ENCODE data around the gene KRT2. TPM values are rescaled to one million over a fixed set of nuclear protein-coding genes. Genes with fewer than 3 reads are reported as not detected.

The KRT2 gene
- total RNA-seq, 1 experiment from 2014 or later, result not detected

DNA sequence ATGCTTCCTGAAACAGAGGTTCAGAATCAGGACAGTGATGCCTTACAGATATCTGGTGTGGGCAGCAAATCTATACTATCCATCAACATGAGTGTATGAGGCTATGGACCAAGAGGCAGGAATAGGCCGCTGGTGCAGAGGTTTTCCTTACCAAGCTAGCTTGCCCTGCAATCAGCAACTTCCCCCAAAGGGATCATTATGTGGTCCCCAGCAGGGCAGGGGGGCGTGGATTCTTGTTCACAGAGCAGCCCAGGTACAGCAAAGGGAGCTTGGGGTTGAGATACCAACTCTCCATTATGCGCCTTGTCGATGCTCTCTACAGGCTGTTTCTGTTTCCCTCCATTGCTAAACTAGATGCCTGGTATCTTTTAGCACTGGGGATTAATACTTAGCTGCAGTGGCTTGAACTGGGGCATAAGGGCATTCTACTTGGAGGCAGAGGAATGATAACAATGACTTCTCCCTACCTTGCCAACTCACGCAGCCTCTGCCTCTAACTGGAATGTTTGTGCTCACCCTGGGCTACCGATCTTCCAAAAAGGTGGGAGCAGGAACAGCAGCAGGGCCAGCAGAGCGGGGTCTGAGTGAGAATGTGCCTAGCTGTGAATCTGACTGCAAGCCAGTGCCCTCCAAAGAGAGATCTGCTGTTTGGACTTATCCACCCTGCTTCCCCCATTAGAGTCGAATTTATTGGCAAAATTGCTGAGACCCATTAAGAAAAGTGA, 38.5 kb upstream of the KRT2 start:
- H3K27ac ChIP-seq, result no peak overlapping the region
- peaks cover 93% of the 10 kb centered on the region for H3K27me3 ChIP-seq (replicated peaks)
- H3K4me1 ChIP-seq (replicated peaks), result peaks cover 8% of the 10 kb centered on the region
- H3K36me3 ChIP-seq, result no peaks in the 10 kb centered on the region
- peak; percentile 84 to 95 for DNase-seq (ENCODE audit: low read depth in 1 of 2, low spot score in 2 of 2)
- peaks cover 12% of the 10 kb centered on the region for H3K9me3 ChIP-seq (replicated peaks)
- no peak overlapping the region for H3K4me3 ChIP-seq

DNA sequence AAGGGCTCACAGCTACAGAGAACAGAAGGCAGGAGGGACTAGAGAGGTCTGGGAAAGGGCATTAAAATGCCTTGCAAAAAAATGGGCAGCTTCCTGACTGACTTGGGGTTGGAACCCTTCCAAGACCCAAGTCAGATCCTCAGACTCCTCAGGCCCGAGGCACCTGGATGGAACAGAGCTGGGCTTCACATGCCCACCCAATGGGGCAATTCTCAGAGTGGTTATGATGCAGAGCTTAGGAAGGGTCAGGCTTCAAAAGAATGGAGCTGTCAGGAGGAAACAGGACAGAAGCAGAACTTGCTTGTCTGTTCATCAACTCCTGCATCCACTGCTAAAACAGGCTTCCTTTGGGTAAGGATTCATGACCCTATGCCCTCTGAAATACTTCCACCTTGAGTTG, 37.9 kb upstream of the KRT2 start:
- H3K36me3 ChIP-seq, result no peaks in the 10 kb centered on the region
- peak; percentile 84 to 93 for DNase-seq (ENCODE audit: low read depth in 1 of 2, low spot score in 2 of 2)
- H3K27me3 ChIP-seq (replicated peaks), result peaks cover 89% of the 10 kb centered on the region
- peaks cover 11% of the 10 kb centered on the region for H3K9me3 ChIP-seq (replicated peaks)
- no peak overlapping the region for H3K27ac ChIP-seq
- H3K4me1 ChIP-seq (replicated peaks), result peaks cover 8% of the 10 kb centered on the region
- H3K4me3 ChIP-seq, result no peak overlapping the region

DNA sequence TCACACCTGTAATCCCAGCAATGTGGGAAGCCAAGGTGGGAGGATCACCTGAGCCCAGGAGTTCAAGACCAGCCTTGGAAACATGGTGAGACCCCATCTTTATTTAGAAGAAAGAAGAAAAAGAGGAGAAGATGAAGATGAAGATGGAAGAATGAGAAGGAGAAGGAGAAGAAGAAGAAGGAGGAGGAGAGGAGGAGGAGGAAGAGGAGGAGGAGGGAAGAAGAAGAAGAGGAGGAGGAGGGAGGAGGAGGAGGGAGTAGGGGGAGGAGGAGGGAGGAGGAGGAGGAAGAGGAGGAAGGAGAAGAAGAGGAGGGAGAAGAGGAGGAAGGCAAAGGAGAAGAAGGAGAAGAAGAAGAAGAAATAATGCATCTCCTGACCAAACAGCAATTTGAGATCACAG, 37.2 kb upstream of the KRT2 start:
- H3K36me3 ChIP-seq, result no peaks in the 10 kb centered on the region
- no peak overlapping the region for H3K27ac ChIP-seq
- peak in 1 of 2 experiments; percentile 87 for DNase-seq (ENCODE audit: low read depth in 1 of 2, low spot score in 2 of 2)
- peaks cover 86% of the 10 kb centered on the region for H3K27me3 ChIP-seq (replicated peaks)
- H3K4me1 ChIP-seq (replicated peaks), result peaks cover 8% of the 10 kb centered on the region
- H3K4me3 ChIP-seq, result no peak overlapping the region
- peaks cover 9% of the 10 kb centered on the region for H3K9me3 ChIP-seq (replicated peaks)

DNA sequence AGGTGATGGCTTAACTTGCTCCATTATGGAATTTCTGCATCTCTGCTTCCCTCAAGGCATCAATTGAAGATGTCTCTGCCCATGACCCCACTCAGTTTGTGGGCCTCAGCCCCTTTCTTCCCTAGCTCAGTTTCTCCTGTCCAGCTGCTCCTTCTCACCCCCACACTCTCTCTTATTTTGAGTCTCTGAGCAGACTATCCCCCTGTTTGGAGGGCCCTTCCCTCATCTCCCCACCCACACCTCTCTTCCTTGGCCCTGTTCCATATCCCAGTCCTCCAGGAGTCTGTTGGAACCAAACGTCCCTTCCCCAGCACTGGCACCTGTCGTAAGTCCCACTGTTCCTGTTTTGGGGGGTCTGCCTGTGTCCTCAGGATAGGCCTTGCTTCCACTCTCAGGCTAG, 36.5 kb upstream of the KRT2 start:
- Histone ChIP-seq H3K27ac (no peak overlapping the region), H3K27me3 (replicated peaks) (peaks cover 80% of the 10 kb centered on the region), H3K36me3 (no peaks in the 10 kb centered on the region), H3K9me3 (replicated peaks) (peaks cover 9% of the 10 kb centered on the region), H3K4me1 (replicated peaks) (peaks cover 8% of the 10 kb centered on the region), H3K4me3 (no peak overlapping the region)
- DNase-seq (ENCODE audit: low read depth in 1 of 2, low spot score in 2 of 2), result peak; percentile 82 to 94

DNA sequence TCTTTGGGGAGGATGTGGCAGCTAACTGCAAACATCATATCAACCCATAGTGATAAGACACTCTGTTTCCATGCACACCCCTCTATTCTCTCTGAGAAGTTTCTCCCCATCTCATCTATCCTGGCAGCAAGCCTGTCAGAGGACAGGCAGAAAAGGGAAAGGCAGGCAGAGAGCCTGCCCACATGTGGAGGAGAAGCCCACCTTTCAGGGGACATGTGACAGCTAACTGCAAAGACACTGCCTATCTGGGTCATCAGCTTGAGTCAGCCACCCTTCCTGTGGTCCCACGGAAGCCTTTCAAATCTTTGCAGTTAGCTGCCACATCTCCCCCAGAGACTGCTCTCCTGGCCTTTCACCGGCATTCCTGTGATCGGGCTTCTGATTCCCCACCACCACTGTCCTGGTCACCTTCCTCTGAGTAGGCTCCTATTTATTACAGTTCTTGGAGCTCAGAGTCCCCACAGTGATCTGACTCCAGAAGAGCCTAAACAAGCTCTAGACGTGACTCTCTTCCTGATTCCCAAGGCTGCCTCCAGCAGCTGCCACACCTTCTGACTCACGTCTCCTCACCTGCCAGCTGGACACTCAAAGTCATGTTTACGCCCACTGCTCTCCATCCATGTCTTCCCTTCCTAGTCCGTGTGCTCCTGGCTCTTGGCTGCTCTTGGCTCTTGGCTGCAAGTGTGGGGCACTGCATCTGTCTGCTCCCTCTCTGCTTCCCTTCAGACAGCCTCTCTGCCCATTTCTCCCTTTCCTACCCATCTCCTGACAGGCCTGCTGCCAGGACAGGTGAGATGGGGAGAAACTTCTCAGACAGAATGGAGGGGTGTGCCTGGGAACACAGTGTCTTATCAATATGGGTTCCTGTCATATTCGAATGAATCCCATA, 35.7 kb upstream of the KRT2 start:
- Histone ChIP-seq H3K9me3 (replicated peaks) (peaks cover 11% of the 10 kb centered on the region), H3K4me3 (no peak overlapping the region), H3K4me1 (replicated peaks) (peaks cover 8% of the 10 kb centered on the region), H3K27ac (no peak overlapping the region), H3K27me3 (replicated peaks) (peaks cover 72% of the 10 kb centered on the region), H3K36me3 (no peaks in the 10 kb centered on the region)
- peak; percentile 84 to 94 for DNase-seq (ENCODE audit: low read depth in 1 of 2, low spot score in 2 of 2)

DNA sequence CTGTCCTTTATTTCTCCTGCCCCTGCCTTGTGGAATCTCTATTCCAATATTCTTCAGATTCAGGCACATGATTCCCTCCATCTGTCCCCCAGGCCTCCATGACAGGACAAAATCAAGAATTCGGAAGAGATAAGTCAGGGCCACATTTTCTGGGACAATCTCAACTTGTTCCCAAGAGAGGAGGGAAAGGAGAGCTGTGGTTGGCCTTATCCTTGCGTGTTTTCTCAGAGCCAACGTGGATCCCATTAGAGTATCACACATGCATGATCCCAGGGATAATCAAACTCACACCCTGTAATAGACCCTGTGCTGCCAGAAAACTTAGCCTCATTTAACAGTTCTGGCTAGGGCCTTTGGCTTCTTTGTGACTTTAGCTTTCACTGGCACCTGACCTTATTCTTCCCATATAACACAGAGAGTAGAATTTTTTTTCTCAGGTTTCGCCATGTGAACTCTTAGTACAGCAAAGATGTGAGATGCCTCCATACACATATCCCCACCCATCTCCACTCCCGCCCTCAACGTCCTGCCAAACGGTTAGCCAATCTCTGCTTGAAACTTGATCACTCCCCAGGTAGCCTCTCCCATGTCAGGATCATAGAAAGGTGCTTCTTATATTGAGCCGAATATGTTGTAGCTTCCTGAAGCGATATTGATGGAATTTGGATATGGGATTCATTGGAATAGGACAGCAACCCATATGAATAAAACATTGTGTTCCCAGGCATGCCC, 34.9 kb upstream of the KRT2 start:
- Histone ChIP-seq H3K27ac (no peak overlapping the region), H3K4me1 (replicated peaks) (peaks cover 8% of the 10 kb centered on the region), H3K9me3 (replicated peaks) (peaks cover 11% of the 10 kb centered on the region), H3K27me3 (replicated peaks) (peaks cover 64% of the 10 kb centered on the region), H3K4me3 (no peak overlapping the region), H3K36me3 (no peaks in the 10 kb centered on the region)
- DNase-seq (ENCODE audit: low read depth in 1 of 2, low spot score in 2 of 2), result peak; percentile 81 to 94

DNA sequence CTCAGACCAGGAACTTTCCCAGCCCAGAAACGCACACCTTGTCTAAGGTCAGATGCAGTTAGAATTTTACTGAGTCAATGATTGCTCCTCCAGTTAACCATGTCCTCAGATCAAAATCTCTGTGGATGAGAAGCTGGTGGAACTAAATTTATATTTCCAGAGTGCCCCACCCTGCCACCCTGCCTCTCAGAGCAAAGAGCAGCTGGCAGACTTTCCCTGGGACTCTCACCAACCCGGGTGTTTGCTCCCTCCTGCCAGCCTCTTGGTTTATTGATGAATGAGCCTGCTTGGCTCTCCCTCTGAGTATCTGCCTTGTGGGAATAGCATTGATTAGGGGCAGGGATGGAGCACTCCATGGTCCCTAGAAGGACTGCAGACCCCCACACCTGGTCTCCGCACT, 34.1 kb upstream of the KRT2 start:
- H3K27me3 ChIP-seq (replicated peaks), result peaks cover 56% of the 10 kb centered on the region
- peak in 1 of 2 experiments; percentile 94 for DNase-seq (ENCODE audit: low read depth in 1 of 2, low spot score in 2 of 2)
- H3K36me3 ChIP-seq, result no peaks in the 10 kb centered on the region
- H3K9me3 ChIP-seq (replicated peaks), result peaks cover 9% of the 10 kb centered on the region
- peaks cover 4% of the 10 kb centered on the region for H3K4me1 ChIP-seq (replicated peaks)
- H3K4me3 ChIP-seq, result no peak overlapping the region
- H3K27ac ChIP-seq, result no peak overlapping the region

DNA sequence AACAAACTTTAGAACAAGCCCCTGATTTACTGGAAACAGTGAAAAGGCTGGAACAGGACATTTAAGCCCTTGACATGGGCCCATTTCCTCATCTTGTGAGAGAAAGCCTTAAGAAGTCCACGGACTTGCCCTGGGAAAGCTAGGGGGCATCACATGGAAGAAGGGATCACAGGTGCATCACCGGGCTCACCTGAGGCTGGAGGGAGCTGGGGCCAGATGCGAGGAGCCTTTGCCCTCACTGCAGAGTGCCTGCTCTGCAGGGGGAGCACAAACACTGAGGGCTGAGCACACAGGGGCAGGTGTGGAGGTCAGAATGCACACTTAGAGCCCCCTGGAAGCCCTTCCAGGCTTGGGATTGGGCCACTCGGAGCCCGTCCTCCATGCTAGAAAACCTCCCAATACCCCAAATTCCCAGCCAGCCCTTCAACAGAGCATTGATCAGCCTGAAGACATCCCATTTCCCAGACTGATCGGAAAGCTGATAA, 33.4 kb upstream of the KRT2 start:
- DNase-seq (ENCODE audit: low read depth in 1 of 2, low spot score in 2 of 2), result peak; percentile 81 to 95
- peaks cover 56% of the 10 kb centered on the region for H3K27me3 ChIP-seq (replicated peaks)
- H3K27ac ChIP-seq, result no peak overlapping the region
- H3K9me3 ChIP-seq (replicated peaks), result peaks cover 5% of the 10 kb centered on the region; the same call in 1 of the 2 replicates
- no peak overlapping the region for H3K4me3 ChIP-seq
- no peaks in the 10 kb centered on the region for H3K36me3 ChIP-seq
- no peaks in the 10 kb centered on the region for H3K4me1 ChIP-seq (replicated peaks)

DNA sequence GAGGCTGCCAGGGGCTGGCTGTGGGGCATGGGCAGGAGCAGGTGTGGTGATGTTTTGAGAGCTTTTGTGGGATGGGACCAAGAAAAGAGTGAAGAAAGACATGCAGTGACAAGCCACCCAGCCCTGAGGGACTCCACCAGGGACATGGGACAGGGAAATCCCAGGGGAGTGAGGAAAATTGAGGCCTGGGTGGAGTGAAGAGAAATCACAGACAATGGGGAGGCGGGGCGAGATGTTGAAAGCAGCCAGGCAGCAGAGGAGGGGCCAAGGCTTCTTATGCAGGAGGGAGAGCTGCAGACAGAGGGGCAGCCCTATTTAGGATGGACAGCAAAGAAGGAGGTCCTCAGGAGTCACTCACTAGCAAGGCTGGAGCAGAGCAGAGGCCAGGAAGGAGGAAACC, 32.4 kb upstream of the KRT2 start:
- peak in 1 of 2 experiments; percentile 98 for DNase-seq (ENCODE audit: low read depth in 1 of 2, low spot score in 2 of 2)
- no peaks in the 10 kb centered on the region for H3K36me3 ChIP-seq
- H3K27ac ChIP-seq, result no peak overlapping the region
- no peak overlapping the region for H3K4me3 ChIP-seq
- no peaks in the 10 kb centered on the region for H3K4me1 ChIP-seq (replicated peaks)
- H3K9me3 ChIP-seq (replicated peaks), result peaks cover 7% of the 10 kb centered on the region
- peaks cover 47% of the 10 kb centered on the region for H3K27me3 ChIP-seq (replicated peaks)

DNA sequence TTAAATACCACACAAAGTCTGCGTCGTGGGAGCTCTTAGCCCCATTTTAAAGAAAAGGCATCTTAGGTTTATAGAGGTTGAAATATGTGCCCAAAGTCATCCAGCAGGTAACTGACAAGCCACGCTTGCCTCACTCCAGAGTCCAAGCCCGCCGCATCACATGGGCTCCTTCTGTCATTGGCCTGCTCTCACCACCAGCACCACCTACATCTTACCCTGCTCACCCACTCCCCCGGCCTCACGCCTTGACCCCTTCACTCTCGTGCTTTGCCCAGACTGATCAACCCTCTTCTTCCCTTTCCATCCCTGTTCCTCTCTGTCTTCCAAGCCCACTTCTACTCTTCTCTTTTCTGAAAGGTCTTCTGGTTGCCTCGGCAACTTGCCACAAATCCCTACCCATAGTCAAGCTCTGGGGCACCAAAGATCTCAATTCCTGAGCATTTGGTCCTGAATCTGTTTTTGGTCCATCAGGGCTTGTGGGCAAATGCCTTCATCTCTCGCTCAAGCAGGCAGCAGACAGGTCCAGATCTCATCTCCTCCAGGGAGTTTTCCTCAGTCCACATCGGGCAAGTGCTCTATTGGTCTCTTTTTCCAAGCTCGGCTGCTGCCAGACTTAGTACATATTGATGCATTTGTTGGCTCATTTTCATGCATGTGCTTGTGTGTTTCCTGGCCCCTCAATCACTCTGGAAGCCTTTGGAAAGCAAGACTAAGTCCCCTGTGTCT, 31.7 kb upstream of the KRT2 start:
- H3K27me3 ChIP-seq (replicated peaks), result peaks cover 42% of the 10 kb centered on the region
- H3K4me3 ChIP-seq, result no peak overlapping the region
- H3K9me3 ChIP-seq (replicated peaks), result peaks cover 10% of the 10 kb centered on the region
- H3K4me1 ChIP-seq (replicated peaks), result no peaks in the 10 kb centered on the region
- no peaks in the 10 kb centered on the region for H3K36me3 ChIP-seq
- DNase-seq (ENCODE audit: low read depth in 1 of 2, low spot score in 2 of 2), result peak; percentile 83 to 96
- no peak overlapping the region for H3K27ac ChIP-seq

DNA sequence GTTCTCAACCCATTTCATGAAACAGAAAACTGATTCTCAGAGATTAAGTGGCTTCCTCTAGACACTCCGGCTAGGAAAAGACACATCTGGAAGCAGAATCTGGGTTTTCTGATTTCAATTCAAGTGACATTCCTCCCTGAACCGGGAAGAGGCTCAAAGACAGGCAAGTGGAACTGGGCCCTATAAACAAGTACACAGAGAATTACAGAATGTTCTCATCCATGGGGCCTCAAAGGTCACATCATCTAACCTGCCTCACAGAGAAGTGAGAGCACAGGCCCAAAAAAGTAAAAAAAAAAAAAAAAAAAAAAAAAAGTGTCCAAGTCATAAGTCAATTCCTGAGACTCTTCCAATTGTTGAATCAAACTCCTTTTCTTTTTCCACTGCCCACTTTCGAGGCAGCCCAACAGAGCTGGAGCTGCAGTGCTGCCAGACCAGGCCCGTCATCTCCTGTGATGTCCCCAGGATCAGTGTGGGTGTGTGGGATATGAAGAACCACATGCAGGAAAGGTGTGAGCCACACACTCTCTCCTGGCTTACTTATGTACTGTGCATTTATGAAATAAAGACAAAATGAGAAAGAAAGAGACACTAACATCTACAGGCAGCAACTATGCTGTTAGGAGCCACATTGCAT, 31.0 kb upstream of the KRT2 start:
- Histone ChIP-seq H3K36me3 (no peaks in the 10 kb centered on the region), H3K9me3 (replicated peaks) (peaks cover 10% of the 10 kb centered on the region), H3K27me3 (replicated peaks) (peaks cover 35% of the 10 kb centered on the region), H3K4me3 (no peak overlapping the region), H3K4me1 (replicated peaks) (no peaks in the 10 kb centered on the region), H3K27ac (no peak overlapping the region)
- DNase-seq (ENCODE audit: low read depth in 1 of 2, low spot score in 2 of 2), result peak; percentile 80 to 94

DNA sequence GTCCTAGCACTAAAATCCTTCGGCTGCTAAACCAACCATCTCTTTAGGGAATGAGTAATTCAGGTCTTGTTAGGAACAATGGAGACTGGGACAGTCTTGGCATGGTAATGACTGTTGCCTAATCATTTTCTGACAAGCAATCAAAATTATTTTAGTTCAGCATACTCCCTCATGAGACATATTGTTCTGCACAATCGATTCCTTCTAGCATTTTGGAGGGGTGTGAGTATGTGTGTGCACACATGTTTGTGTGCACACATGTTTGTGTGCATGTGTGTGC, 30.3 kb upstream of the KRT2 start:
- H3K4me1 ChIP-seq (replicated peaks), result no peaks in the 10 kb centered on the region
- no peak overlapping the region for H3K4me3 ChIP-seq
- peaks cover 3% of the 10 kb centered on the region; the same call in 1 of the 2 replicates for H3K36me3 ChIP-seq
- H3K27ac ChIP-seq, result no peak overlapping the region
- peak in 1 of 2 experiments; percentile 84 for DNase-seq (ENCODE audit: low read depth in 1 of 2, low spot score in 2 of 2)
- peaks cover 29% of the 10 kb centered on the region for H3K27me3 ChIP-seq (replicated peaks)
- H3K9me3 ChIP-seq (replicated peaks), result peaks cover 8% of the 10 kb centered on the region

Data from SJSA1 (cell line).